Stimulated activated memory B cell treated with anti-CD40 and anti-IgM and Interleukin-4, amounts not matched to agents 10 μg/mL and 1 μg/mL and 100 μg/mL, for 72 hours (primary cell): ENCODE data around the gene PC.
A peak's percentile ranks its signal among the peaks of the same experiment; 100 is the strongest.
"Not testable (repeated sequence)": the region's sequence is repeated elsewhere in the genome, so short reads cannot be mapped to it uniquely, and the experiment has no call there.

Source experiments
- ATAC-seq: fragments of 150-1000 bp; cut with Tn5 transposase; 2 replicates; pipeline ENCODE4 v1.10.0; 2021
- H3K27ac Mint-ChIP-seq: one replicate; pipeline ENCODE4 v1.8.0; 2022; ENCODE audit warnings: mild to moderate bottlenecking, mixed read lengths
- H3K27me3 Mint-ChIP-seq: one replicate; pipeline ENCODE4 v1.8.0; 2022; ENCODE audit warnings: mixed read lengths
- H3K36me3 Mint-ChIP-seq: one replicate; pipeline ENCODE4 v1.8.0; 2022; ENCODE audit warnings: mixed read lengths
- H3K4me1 Mint-ChIP-seq: one replicate; pipeline ENCODE4 v1.8.0; 2022; ENCODE audit warnings: mixed read lengths
- H3K4me3 Mint-ChIP-seq: one replicate; pipeline ENCODE4 v1.8.0; 2022; ENCODE audit warnings: mild to moderate bottlenecking, moderate library complexity, mixed read lengths
- H3K9me3 Mint-ChIP-seq: one replicate; pipeline ENCODE4 v1.8.0; 2022; ENCODE audit warnings: mixed read lengths

The PC gene

GRCh38 chr11:66970371-66970806 lies 12.2 kb upstream of the PC start:
- H3K27me3 Mint-ChIP-seq, result peaks cover 56% of the 10 kb centered on the region
- no peaks in the 10 kb centered on the region for H3K4me1 Mint-ChIP-seq
- no peak overlapping the region for H3K27ac Mint-ChIP-seq
- H3K4me3 Mint-ChIP-seq, result no peak overlapping the region
- H3K36me3 Mint-ChIP-seq, result peaks cover 4% of the 10 kb centered on the region
- H3K9me3 Mint-ChIP-seq, result peaks cover 4% of the 10 kb centered on the region
- no peak for ATAC-seq

GRCh38 chr11:66969584-66970225 lies 11.5 kb upstream of the PC start:
- peaks cover 4% of the 10 kb centered on the region for H3K9me3 Mint-ChIP-seq
- peaks cover 4% of the 10 kb centered on the region for H3K36me3 Mint-ChIP-seq
- no peak overlapping the region for H3K27ac Mint-ChIP-seq
- H3K4me1 Mint-ChIP-seq, result no peaks in the 10 kb centered on the region
- H3K27me3 Mint-ChIP-seq, result peaks cover 56% of the 10 kb centered on the region
- no peak overlapping the region for H3K4me3 Mint-ChIP-seq
- no peak for ATAC-seq

- Mint-ChIP-seq H3K27ac (no peak overlapping the region), H3K9me3 (peaks cover 4% of the 10 kb centered on the region), H3K36me3 (peaks cover 4% of the 10 kb centered on the region), H3K4me3 (no peak overlapping the region), H3K4me1 (no peaks in the 10 kb centered on the region), H3K27me3 (peaks cover 52% of the 10 kb centered on the region)
- no peak for ATAC-seq
Measured at GRCh38 chr11:66967670-66968425, 9.7 kb upstream of the PC start.

GRCh38 chr11:66966351-66966750 lies 8.2 kb upstream of the PC start:
- no peak for ATAC-seq
- no peaks in the 10 kb centered on the region for H3K4me1 Mint-ChIP-seq
- H3K36me3 Mint-ChIP-seq, result peaks cover 4% of the 10 kb centered on the region
- H3K4me3 Mint-ChIP-seq, result no peak overlapping the region
- peaks cover 4% of the 10 kb centered on the region for H3K9me3 Mint-ChIP-seq
- peaks cover 44% of the 10 kb centered on the region for H3K27me3 Mint-ChIP-seq
- no peak overlapping the region for H3K27ac Mint-ChIP-seq

- Mint-ChIP-seq H3K36me3 (no peaks in the 10 kb centered on the region), H3K4me3 (no peak overlapping the region), H3K27me3 (peaks cover 31% of the 10 kb centered on the region), H3K27ac (no peak overlapping the region), H3K4me1 (no peaks in the 10 kb centered on the region), H3K9me3 (no peaks in the 10 kb centered on the region)
- ATAC-seq, result no peak
Measured at GRCh38 chr11:66964495-66964894, 6.3 kb upstream of the PC start.

GRCh38 chr11:66962801-66963200 lies 4.6 kb upstream of the PC start:
- no peak for ATAC-seq
- Mint-ChIP-seq H3K9me3 (peaks cover 6% of the 10 kb centered on the region), H3K4me3 (no peak overlapping the region), H3K27ac (no peak overlapping the region), H3K27me3 (peaks cover 31% of the 10 kb centered on the region), H3K36me3 (no peaks in the 10 kb centered on the region), H3K4me1 (peaks cover 10% of the 10 kb centered on the region)

- H3K9me3 Mint-ChIP-seq, result peaks cover 6% of the 10 kb centered on the region
- peaks cover 31% of the 10 kb centered on the region for H3K27me3 Mint-ChIP-seq
- H3K27ac Mint-ChIP-seq, result no peak overlapping the region
- peaks cover 13% of the 10 kb centered on the region for H3K4me1 Mint-ChIP-seq
- no peak overlapping the region for H3K4me3 Mint-ChIP-seq
- H3K36me3 Mint-ChIP-seq, result no peaks in the 10 kb centered on the region
- ATAC-seq, result no peak
Measured at GRCh38 chr11:66962247-66962646, 4.1 kb upstream of the PC start.

- H3K9me3 Mint-ChIP-seq, H3K4me3 Mint-ChIP-seq, H3K27ac Mint-ChIP-seq, ATAC-seq, H3K36me3 Mint-ChIP-seq: not testable (repeated sequence)
- Mint-ChIP-seq H3K4me1 (peaks cover 18% of the 10 kb centered on the region), H3K27me3 (peaks cover 31% of the 10 kb centered on the region)
Measured at GRCh38 chr11:66961691-66962213, 3.6 kb upstream of the PC start.

- Mint-ChIP-seq H3K27me3 (peaks cover 9% of the 10 kb centered on the region), H3K27ac (peak overlapping the region; percentile 63), H3K4me3 (peak overlapping the region; percentile 84), H3K9me3 (peaks cover 6% of the 10 kb centered on the region), H3K36me3 (no peaks in the 10 kb centered on the region), H3K4me1 (peaks cover 20% of the 10 kb centered on the region)
- ATAC-seq, result no peak
Measured at GRCh38 chr11:66958956-66959274, 732 bp upstream of the PC start.

GRCh38 chr11:66957971-66958231 lies 282 bp downstream of the PC start:
- ATAC-seq, result peak; percentile 61
- H3K27ac Mint-ChIP-seq, result peak overlapping the region; percentile 63
- peak overlapping the region; percentile 84 for H3K4me3 Mint-ChIP-seq
- H3K36me3 Mint-ChIP-seq, result no peaks in the 10 kb centered on the region
- H3K4me1 Mint-ChIP-seq, result peaks cover 20% of the 10 kb centered on the region
- H3K9me3 Mint-ChIP-seq, result peaks cover 6% of the 10 kb centered on the region
- peaks cover 9% of the 10 kb centered on the region for H3K27me3 Mint-ChIP-seq

GRCh38 chr11:66956689-66957290 lies 1.4 kb downstream of the PC start:
- H3K36me3 Mint-ChIP-seq, result no peaks in the 10 kb centered on the region
- peaks cover 9% of the 10 kb centered on the region for H3K27me3 Mint-ChIP-seq
- H3K27ac Mint-ChIP-seq, result no peak overlapping the region
- H3K4me1 Mint-ChIP-seq, result peaks cover 20% of the 10 kb centered on the region
- H3K4me3 Mint-ChIP-seq, result peak overlapping the region; percentile 59
- H3K9me3 Mint-ChIP-seq, result peaks cover 6% of the 10 kb centered on the region
- ATAC-seq, result no peak

GRCh38 chr11:66953081-66953833 lies 4.9 kb downstream of the PC start:
- Mint-ChIP-seq H3K9me3 (no peaks in the 10 kb centered on the region), H3K36me3 (no peaks in the 10 kb centered on the region), H3K4me3 (no peak overlapping the region), H3K27me3 (no peaks in the 10 kb centered on the region), H3K27ac (no peak overlapping the region), H3K4me1 (peaks cover 9% of the 10 kb centered on the region)
- no peak for ATAC-seq

- Mint-ChIP-seq H3K27me3 (no peaks in the 10 kb centered on the region), H3K4me3 (no peak overlapping the region), H3K9me3 (no peaks in the 10 kb centered on the region), H3K4me1 (peaks cover 4% of the 10 kb centered on the region), H3K27ac (no peak overlapping the region), H3K36me3 (no peaks in the 10 kb centered on the region)
- ATAC-seq, result no peak
Measured at GRCh38 chr11:66951927-66952337, 6.3 kb downstream of the PC start.

GRCh38 chr11:66951135-66951534 lies 7.0 kb downstream of the PC start:
- no peak for ATAC-seq
- Mint-ChIP-seq H3K4me3 (no peak overlapping the region), H3K4me1 (no peaks in the 10 kb centered on the region), H3K36me3 (no peaks in the 10 kb centered on the region), H3K27ac (no peak overlapping the region), H3K9me3 (no peaks in the 10 kb centered on the region), H3K27me3 (no peaks in the 10 kb centered on the region)

GRCh38 chr11:66950112-66950535 lies 8.1 kb downstream of the PC start:
- Mint-ChIP-seq H3K27me3 (no peaks in the 10 kb centered on the region), H3K27ac (no peak overlapping the region), H3K9me3 (no peaks in the 10 kb centered on the region), H3K4me1 (no peaks in the 10 kb centered on the region), H3K4me3 (no peak overlapping the region), H3K36me3 (no peaks in the 10 kb centered on the region)
- ATAC-seq, result peak; percentile 31
